Endothelial cell (in vitro differentiated cells): Measurements from ENCODE around the gene PRDM2. TPM values are rescaled to one million over a fixed set of nuclear protein-coding genes. Genes with fewer than 3 reads are reported as not detected.

Source experiments
- DNase-seq: peaks from one replicate; pipeline ENCODE4 v3.0.0; 2021; ENCODE audit warnings: low spot score
- H3K27ac Mint-ChIP-seq: one replicate; pipeline ENCODE4 v1.8.0; 2021; ENCODE audit warnings: mixed read lengths, inconsistent platforms; ENCODE audit not compliant: unreplicated experiment
- H3K27me3 Mint-ChIP-seq: one replicate; pipeline ENCODE4 v1.8.0; 2021; ENCODE audit warnings: mild to moderate bottlenecking, moderate library complexity, mixed read lengths, inconsistent platforms; ENCODE audit not compliant: unreplicated experiment
- H3K36me3 Mint-ChIP-seq: one replicate; pipeline ENCODE4 v1.8.0; 2021; ENCODE audit warnings: mild to moderate bottlenecking, low read depth, mixed read lengths, inconsistent platforms; ENCODE audit not compliant: unreplicated experiment
- H3K4me1 Mint-ChIP-seq: one replicate; pipeline ENCODE4 v1.8.0; 2021; ENCODE audit warnings: mild to moderate bottlenecking, mixed read lengths, inconsistent platforms; ENCODE audit not compliant: unreplicated experiment
- H3K4me3 Mint-ChIP-seq: one replicate; pipeline ENCODE4 v1.8.0; 2021; ENCODE audit warnings: mild to moderate bottlenecking, mixed read lengths, inconsistent platforms; ENCODE audit not compliant: unreplicated experiment
- H3K9me3 Mint-ChIP-seq: one replicate; pipeline ENCODE4 v1.8.0; 2021; ENCODE audit warnings: mixed read lengths, inconsistent platforms; ENCODE audit not compliant: unreplicated experiment
- total RNA-seq: library from RNA; stranded (reverse); fragmentation: NEBNext Ultra II Directional; extraction: Animal tissue kit (Norgen Biotek cat#: 25700); gene quantifications from one replicate; pipeline ENCODE4 v1.2.1, GENCODE V29; 2021; ENCODE audit not compliant: unreplicated experiment
- TF ChIP-seq, protein P1 (sequence below): fragments of 200-600 bp; sonication (generic); IDR thresholded peaks from one replicate; pipeline ENCODE4 v1.5.0; 2021; ENCODE audit warnings: antibody characterized with exemption; ENCODE audit not compliant: unreplicated experiment

The PRDM2 gene
- total RNA-seq, 1 donor from 2014 or later, result 49.7 TPM

DNA sequence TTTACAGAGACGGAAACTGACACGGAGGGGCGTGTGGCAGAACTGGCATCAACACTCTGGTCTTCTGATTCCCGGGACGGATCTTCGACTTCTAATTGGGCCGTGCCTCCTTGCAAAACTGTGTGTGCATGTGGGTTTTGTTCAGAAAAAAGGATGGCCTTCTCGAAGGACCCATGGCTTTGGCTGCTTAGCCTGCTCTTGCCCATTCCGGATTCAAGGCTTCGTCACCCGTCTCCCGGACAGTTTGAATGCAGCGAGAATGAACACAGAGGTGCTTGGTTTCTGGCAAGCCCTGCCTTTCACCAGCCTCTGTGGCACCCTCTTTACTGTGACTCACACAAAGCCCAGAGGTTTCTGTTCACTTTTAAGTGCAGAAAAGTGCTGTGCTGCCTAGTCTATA is 120.1 kb downstream of the PRDM2 start:
- Mint-ChIP-seq H3K27me3 (peaks cover 2% of the 10 kb centered on the region), H3K9me3 (no peaks in the 10 kb centered on the region), H3K4me1 (no peaks in the 10 kb centered on the region), H3K36me3 (no peaks in the 10 kb centered on the region), H3K4me3 (no peak overlapping the region), H3K27ac (no peak overlapping the region)
- TF ChIP-seq, protein P1, sequence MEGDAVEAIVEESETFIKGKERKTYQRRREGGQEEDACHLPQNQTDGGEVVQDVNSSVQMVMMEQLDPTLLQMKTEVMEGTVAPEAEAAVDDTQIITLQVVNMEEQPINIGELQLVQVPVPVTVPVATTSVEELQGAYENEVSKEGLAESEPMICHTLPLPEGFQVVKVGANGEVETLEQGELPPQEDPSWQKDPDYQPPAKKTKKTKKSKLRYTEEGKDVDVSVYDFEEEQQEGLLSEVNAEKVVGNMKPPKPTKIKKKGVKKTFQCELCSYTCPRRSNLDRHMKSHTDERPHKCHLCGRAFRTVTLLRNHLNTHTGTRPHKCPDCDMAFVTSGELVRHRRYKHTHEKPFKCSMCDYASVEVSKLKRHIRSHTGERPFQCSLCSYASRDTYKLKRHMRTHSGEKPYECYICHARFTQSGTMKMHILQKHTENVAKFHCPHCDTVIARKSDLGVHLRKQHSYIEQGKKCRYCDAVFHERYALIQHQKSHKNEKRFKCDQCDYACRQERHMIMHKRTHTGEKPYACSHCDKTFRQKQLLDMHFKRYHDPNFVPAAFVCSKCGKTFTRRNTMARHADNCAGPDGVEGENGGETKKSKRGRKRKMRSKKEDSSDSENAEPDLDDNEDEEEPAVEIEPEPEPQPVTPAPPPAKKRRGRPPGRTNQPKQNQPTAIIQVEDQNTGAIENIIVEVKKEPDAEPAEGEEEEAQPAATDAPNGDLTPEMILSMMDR, result no peak
- no peak for DNase-seq

DNA sequence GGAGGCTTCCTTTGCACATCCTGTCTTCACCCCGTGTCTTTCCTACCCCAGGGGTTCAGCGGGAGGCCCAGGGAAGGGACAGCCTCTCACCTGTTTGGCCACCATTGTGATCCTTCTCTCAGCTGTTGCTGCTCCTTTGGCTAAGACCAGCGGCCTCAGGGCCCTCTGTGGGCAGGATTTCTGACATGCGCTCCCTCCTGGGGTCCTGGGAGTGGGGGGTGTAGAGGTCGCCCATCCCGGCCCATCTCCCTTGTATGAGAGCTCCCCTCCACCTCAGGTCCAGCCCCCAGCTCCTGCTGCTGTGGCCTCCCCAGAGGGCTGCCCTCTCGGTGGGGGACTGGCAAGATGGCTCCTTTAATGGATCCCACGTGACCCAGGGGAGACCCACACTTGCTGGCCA is 120.5 kb downstream of the PRDM2 start:
- Mint-ChIP-seq H3K36me3 (no peaks in the 10 kb centered on the region), H3K4me1 (no peaks in the 10 kb centered on the region), H3K9me3 (no peaks in the 10 kb centered on the region), H3K27me3 (peaks cover 2% of the 10 kb centered on the region), H3K4me3 (no peak overlapping the region), H3K27ac (no peak overlapping the region)
- TF ChIP-seq, protein P1, result no peak
- no peak for DNase-seq

DNA sequence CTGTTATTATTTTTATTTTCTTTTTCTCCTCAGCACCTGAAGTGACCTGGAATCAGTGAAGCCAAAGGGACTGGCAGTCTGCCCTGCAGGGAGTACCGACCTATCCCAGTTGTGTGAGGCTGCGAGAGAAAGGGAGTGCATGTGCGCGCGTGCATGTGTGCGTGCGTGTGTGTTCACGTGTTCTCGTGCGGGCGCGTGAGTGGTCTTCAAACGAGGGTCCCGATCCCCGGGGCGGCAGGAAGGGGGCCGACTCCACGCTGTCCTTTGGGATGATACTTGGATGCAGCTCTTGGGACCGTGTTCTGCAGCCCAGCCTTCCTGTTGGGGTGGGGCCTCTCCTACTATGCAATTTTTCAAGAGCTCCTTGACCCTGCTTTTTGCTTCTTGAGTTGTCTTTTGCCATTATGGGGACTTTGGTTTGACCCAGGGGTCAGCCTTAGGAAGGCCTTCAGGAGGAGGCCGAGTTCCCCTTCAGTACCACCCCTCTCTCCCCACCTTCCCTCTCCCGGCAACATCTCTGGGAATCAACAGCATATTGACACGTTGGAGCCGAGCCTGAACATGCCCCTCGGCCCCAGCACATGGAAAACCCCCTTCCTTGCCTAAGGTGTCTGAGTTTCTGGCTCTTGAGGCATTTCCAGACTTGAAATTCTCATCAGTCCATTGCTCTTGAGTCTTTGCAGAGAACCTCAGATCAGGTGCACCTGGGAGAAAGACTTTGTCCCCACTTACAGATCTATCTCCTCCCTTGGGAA is 123.3 kb downstream of the PRDM2 start:
- no peak for DNase-seq
- TF ChIP-seq, protein P1, result no peak
- Mint-ChIP-seq H3K27me3 (peaks cover 4% of the 10 kb centered on the region), H3K36me3 (no peaks in the 10 kb centered on the region), H3K4me1 (no peaks in the 10 kb centered on the region), H3K27ac (no peak overlapping the region), H3K9me3 (no peaks in the 10 kb centered on the region), H3K4me3 (no peak overlapping the region)

DNA sequence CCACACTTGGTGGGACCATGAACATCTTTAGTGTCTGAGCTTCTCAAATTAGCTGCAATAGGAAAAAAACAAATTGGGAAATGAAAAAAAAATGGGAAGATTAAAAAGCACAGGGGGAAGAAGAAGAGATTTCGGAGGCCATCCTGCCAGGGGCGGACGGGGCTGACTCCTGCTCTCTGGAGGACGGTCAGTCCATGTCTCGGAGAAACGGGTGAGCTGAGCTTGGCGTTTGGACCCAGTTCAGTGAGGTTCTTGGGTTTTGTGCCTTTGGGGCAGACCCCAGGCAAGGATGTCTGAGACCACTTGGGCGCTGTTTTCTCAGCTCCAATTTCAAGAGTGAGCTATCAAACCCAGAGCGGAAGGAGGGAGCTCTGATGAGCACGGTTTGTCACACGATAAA is 123.9 kb downstream of the PRDM2 start:
- Mint-ChIP-seq H3K4me3 (no peak overlapping the region), H3K27me3 (peaks cover 7% of the 10 kb centered on the region), H3K9me3 (no peaks in the 10 kb centered on the region), H3K27ac (no peak overlapping the region), H3K4me1 (no peaks in the 10 kb centered on the region), H3K36me3 (no peaks in the 10 kb centered on the region)
- DNase-seq, result no peak
- TF ChIP-seq, protein P1, result no peak

DNA sequence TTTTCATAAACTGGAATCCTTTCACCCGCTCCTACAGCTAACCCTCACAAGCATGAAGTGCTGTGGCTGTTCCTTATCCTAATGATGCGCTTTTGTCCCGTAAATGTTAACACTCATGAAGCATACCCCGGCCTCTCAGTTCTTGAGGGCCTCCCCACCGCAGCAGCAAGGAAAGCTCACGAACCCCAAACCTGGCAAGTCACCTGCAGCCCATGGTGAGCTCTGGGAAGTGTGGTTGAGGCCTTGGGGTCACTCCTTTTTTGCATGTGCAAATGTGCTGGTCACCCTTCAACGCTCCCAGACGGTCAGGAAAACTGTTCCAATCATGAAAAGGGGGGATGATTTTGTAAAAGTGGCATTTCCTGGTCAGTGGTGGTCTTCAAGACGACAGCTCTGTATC is 124.6 kb downstream of the PRDM2 start:
- H3K4me1 Mint-ChIP-seq, result no peaks in the 10 kb centered on the region
- H3K4me3 Mint-ChIP-seq, result no peak overlapping the region
- TF ChIP-seq, protein P1, result no peak
- H3K27me3 Mint-ChIP-seq, result peaks cover 6% of the 10 kb centered on the region
- no peaks in the 10 kb centered on the region for H3K36me3 Mint-ChIP-seq
- no peak overlapping the region for H3K27ac Mint-ChIP-seq
- no peak for DNase-seq
- H3K9me3 Mint-ChIP-seq, result no peaks in the 10 kb centered on the region
